Psoas muscle (tissue), 8 donors: ENCODE results near the gene VGLL4. TPM values are rescaled to one million over a fixed set of nuclear protein-coding genes. Genes with fewer than 3 reads are reported as not detected.

Experiments
- ATAC-seq, 4 donors: fragments of 200-7000 bp; cut with Tn5 transposase; one replicate each; pipeline ENCODE4 v1.9.1; 2020; ENCODE audit warnings: moderate library complexity in 3 of 4, mild to moderate bottlenecking in 2 of 4
- DNase-seq, 2 donors: peaks; one replicate each; pipeline ENCODE4 v3.0.0-alpha.2; 2020
- H3K27ac ChIP-seq: fragments of 200-600 bp; one replicate; pipeline ENCODE4 v1.8.0; 2022
- H3K27me3 ChIP-seq, 3 donors: fragments of 200-600 bp in 1 of 3; one replicate each; pipeline versions ENCODE4 v1.6.1 to v1.8.0; 2013 to 2022; ENCODE audit warnings: low read length in 2 of 3, mild to moderate bottlenecking in 2 of 3, moderate library complexity in 1 of 3; ENCODE audit not compliant: insufficient read depth in 3 of 3
- H3K36me3 ChIP-seq, 2 donors: fragments of 200-600 bp in 1 of 2; one replicate each; pipeline versions ENCODE4 v1.6.1 to v1.8.0; 2013 to 2022; ENCODE audit warnings: low read depth in 1 of 2, mild to moderate bottlenecking in 1 of 2, moderate library complexity in 1 of 2; ENCODE audit not compliant: insufficient read depth in 1 of 2
- H3K4me1 ChIP-seq: fragments of 200-600 bp; one replicate; pipeline ENCODE4 v1.8.0; 2022
- H3K4me3 ChIP-seq: fragments of 200-600 bp; one replicate; pipeline ENCODE4 v1.8.0; 2022; ENCODE audit warnings: mild to moderate bottlenecking
- H3K9me3 ChIP-seq: fragments of 200-600 bp; one replicate; pipeline ENCODE4 v1.8.0; 2022
- WGBS, 3 donors: extraction: QIAGEN DNeasy Blood & Tissue Kit; methylation state at CpG; one replicate each; pipeline versions ENCODE4 v1.1.6 to v1.1.7; 2013; 5-methylcytosine and 5-hydroxymethylcytosine counted together
- intact Hi-C, 2 donors: fragments of 100-400 bp; cut with DNase I; formaldehyde crosslinking; loops; one replicate each; pipeline versions ENCODE4 v1.11.0 to v1.14.2; 2022
- polyA plus RNA-seq, 3 donors: library from polyadenylated mRNA; stranded (reverse); fragments of 200-250 nt; gene quantifications; one replicate each; pipeline ENCODE4 v1.2.3, GENCODE V29; 2013
- total RNA-seq, 4 donors: library from RNA; stranded (reverse); fragmentation: NEBNext Ultra II Directional in 2 of 4; extraction: Animal tissue kit (Norgen Biotek cat#: 25700) in 2 of 4; gene quantifications; one replicate each; pipeline versions ENCODE4 v1.2.1 to v1.2.4, GENCODE V29; 2021 to 2023
- TF ChIP-seq, protein P1 (sequence below): fragments of 200-600 bp; IDR thresholded peaks from one replicate; pipeline ENCODE4 v1.8.0; 2022; ENCODE audit warnings: antibody characterized with exemption
- donor health status: healthy with polysubstance abuse.
- donor health status: DM: no; HTN: no; CAD: no; lungs with moderate emphysema.
- donor health status: Bipolar disorder and iron deficiency.
- donor health status: healthy.
- donor health status: DM: yes; HTN: yes; CAD: no.
- donor health status: DM: no; HTN: no; CAD: no.
- donor health status: DM: no; HTN: no; CAD: no.
- donor health status: DM: yes; HTN: yes; CAD: no.

The VGLL4 gene
- total and polyA plus RNA-seq, 7 donors: 8.0 to 14.8 (median 11.7) TPM

DNA sequence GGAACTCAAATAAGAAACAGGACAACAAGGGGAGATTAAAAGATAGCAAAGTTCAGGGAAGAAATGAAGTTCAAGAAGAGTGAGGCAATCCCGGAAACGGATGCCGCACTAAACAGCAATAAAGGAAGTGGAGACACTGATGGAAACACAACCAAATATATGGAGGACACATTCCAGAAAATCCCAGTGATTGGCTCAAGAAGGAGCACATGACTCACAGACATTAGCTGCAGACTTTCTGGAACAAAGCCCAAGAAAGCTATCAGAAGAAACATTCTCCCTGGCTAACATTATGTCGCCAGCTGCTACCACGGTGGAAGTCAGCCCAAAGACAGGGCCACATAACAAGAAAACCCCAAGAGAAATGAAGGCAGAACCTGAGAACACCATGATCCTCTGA lies 18.1 kb upstream of the VGLL4 start:
- no peak for DNase-seq
- Histone ChIP-seq H3K27ac (no peak overlapping the region), H3K9me3 (no peaks in the 10 kb centered on the region), H3K36me3 (no peaks in the 10 kb centered on the region), H3K4me1 (peaks cover 3% of the 10 kb centered on the region), H3K27me3 (no peaks in the 10 kb centered on the region), H3K4me3 (no peak overlapping the region)
- TF ChIP-seq, protein P1, sequence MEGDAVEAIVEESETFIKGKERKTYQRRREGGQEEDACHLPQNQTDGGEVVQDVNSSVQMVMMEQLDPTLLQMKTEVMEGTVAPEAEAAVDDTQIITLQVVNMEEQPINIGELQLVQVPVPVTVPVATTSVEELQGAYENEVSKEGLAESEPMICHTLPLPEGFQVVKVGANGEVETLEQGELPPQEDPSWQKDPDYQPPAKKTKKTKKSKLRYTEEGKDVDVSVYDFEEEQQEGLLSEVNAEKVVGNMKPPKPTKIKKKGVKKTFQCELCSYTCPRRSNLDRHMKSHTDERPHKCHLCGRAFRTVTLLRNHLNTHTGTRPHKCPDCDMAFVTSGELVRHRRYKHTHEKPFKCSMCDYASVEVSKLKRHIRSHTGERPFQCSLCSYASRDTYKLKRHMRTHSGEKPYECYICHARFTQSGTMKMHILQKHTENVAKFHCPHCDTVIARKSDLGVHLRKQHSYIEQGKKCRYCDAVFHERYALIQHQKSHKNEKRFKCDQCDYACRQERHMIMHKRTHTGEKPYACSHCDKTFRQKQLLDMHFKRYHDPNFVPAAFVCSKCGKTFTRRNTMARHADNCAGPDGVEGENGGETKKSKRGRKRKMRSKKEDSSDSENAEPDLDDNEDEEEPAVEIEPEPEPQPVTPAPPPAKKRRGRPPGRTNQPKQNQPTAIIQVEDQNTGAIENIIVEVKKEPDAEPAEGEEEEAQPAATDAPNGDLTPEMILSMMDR: no peak
- WGBS, 3 donors: 65 to 79% (median 67%) methylated on average over 5 of the region's 5 CpGs
- ATAC-seq: no peak
- intact Hi-C loops: no loop called here

DNA sequence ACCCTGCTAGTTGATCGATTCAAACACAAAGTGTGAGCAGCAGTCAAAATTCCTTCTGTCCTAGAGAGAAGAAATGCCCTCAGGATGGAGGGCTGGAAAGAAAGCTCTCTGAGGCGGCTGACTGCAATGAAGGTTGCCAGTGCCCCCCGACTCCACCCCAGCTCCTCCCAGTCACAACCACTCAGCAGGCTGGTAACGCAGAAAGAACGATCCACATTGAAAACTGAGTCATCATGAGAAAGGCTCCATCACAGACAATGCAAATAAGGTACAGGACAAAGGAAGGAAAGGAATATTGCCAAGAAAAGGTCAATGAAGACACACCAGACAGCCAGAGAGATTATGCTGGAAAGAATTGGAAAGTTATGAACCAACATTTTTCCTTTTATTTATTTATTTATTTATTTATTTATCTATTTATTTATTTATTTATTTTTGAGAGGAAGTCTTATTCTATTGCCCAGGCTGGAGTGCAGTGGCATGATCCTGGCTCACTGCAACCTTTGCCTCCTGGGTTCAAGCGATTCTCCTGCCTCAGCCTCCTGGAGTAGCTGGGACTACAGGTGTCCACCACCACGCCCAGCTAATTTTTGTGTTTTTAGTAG lies 17.4 kb upstream of the VGLL4 start:
- Histone ChIP-seq H3K4me3 (no peak overlapping the region), H3K27me3 (no peaks in the 10 kb centered on the region), H3K27ac (no peak overlapping the region), H3K36me3 (no peaks in the 10 kb centered on the region), H3K9me3 (no peaks in the 10 kb centered on the region), H3K4me1 (peaks cover 3% of the 10 kb centered on the region)
- ATAC-seq (no peak), DNase-seq (no peak)
- 73 to 77% (median 76%) methylated on average over 7 of the region's 7 CpGs for WGBS, 3 donors
- intact Hi-C loops: no loop called here
- TF ChIP-seq, protein P1: no peak

DNA sequence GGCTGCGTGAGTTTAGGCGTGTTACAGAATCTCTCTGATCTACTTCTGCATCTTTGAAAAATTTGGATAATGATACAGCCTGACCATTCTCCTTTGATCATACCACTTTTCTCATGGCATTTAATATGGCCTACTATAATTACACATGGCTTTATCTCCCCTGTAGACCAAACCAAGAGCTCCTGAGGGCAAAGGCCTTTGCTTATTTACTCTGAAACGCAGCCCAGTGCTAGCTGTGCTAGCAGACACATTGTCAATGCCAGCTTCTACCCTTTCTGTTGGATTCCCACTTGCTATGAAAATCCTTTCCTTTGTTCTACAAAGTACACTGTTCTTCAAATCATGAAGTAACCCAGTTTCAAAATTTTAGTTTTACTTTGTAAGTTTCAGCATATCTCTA lies 16.5 kb upstream of the VGLL4 start:
- no peak for DNase-seq
- Histone ChIP-seq H3K27me3 (no peaks in the 10 kb centered on the region), H3K9me3 (no peaks in the 10 kb centered on the region), H3K27ac (no peak overlapping the region), H3K4me1 (peaks cover 3% of the 10 kb centered on the region), H3K36me3 (no peaks in the 10 kb centered on the region), H3K4me3 (no peak overlapping the region)
- intact Hi-C loops: no loop called here
- WGBS, 3 donors: 46 to 48% (median 47%) methylated on average over 3 of the region's 3 CpGs
- TF ChIP-seq, protein P1: no peak
- ATAC-seq: no peak

DNA sequence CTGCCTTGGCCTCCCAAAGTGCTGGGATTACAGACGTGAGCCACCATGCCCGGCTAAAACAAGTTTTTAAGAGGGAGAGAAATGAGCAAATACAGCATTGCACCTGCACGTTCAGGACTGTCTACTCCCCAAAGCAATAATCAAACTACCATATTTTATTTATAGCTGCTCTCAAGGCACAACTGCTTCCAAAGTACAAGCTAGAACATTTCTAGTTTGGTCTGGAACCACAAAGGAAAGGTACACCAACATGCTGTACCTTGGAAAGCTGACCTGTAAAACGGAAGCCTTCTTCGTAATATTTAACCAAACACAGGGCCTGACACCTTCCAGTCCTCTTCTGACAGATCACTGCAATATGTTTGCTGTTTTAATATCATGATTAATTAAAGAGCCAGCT lies 14.5 kb upstream of the VGLL4 start:
- intact Hi-C loops: loop anchor here (5.0 kb wide), 1 partner anchor 144 kb away; no protein-coding TSS in a partner anchor
- Histone ChIP-seq H3K9me3 (no peaks in the 10 kb centered on the region), H3K4me3 (no peak overlapping the region), H3K27ac (no peak overlapping the region), H3K36me3 (no peaks in the 10 kb centered on the region), H3K27me3 (no peaks in the 10 kb centered on the region), H3K4me1 (peaks cover 6% of the 10 kb centered on the region)
- TF ChIP-seq, protein P1: no peak
- peak in 1 of 4 donors; percentile 37 for ATAC-seq
- DNase-seq: no peak
- WGBS, 3 donors: 33 to 56% (median 42%) methylated on average over 5 of the region's 5 CpGs
